H1 (cell line): ENCODE data around the gene RCC2. TPM values are rescaled to one million over a fixed set of nuclear protein-coding genes. Genes with fewer than 3 reads are reported as not detected.

ENCODE experiments used
- CTCF ChIA-PET: fragments of 300-600 bp; sonication (Branson Sonifier 250); formaldehyde crosslinking; loops from one replicate; lab custom pipeline; 2021; ENCODE audit not compliant: partially characterized antibody; lab: Charles Lee
- POLR2A ChIA-PET: fragments of 300-600 bp; sonication (Branson Sonifier 250); formaldehyde crosslinking; loops from one replicate; lab custom pipeline; 2021; ENCODE audit warnings: inconsistent platforms; ENCODE audit not compliant: partially characterized antibody; lab: Charles Lee
- DNase-seq, 2 experiments: peaks; one replicate each; pipeline versions ENCODE4 v3.0.0 to v3.0.0-alpha.2; 2010 to 2022; ENCODE audit warnings: low spot score in 2 of 2, low read depth in 1 of 2, mixed read lengths in 1 of 2
- FAIRE-seq: peaks from 2 replicates; lab custom pipeline; 2011; peaks lifted over from hg19 to GRCh38; lab: Jason Lieb, UNC
- H2AFZ ChIP-seq: 2 replicates; pipeline ENCODE4 v1.8.1; 2012; ENCODE audit warnings: low read length, inconsistent platforms
- H2AK5ac ChIP-seq: 2 replicates; pipeline ENCODE4 v1.6.1; 2013; ENCODE audit warnings: low read depth, low read length
- H2BK120ac ChIP-seq: replicated peaks from 2 replicates; pipeline ENCODE3; 2013; ENCODE audit warnings: low read depth, low read length, inconsistent platforms
- H2BK12ac ChIP-seq: 2 replicates; pipeline ENCODE4 v1.6.1; 2013; ENCODE audit warnings: low read depth, low read length
- H2BK15ac ChIP-seq: 2 replicates; pipeline ENCODE4 v1.6.1; 2013; ENCODE audit warnings: low read length
- H2BK20ac ChIP-seq: 2 replicates; pipeline ENCODE4 v1.6.1; 2013; ENCODE audit warnings: low read length
- H2BK5ac ChIP-seq: 2 replicates; pipeline ENCODE4 v1.6.1; 2013; ENCODE audit warnings: low read depth, low read length
- H3K14ac ChIP-seq: 2 replicates; pipeline ENCODE4 v1.6.1; 2013; ENCODE audit warnings: inconsistent platforms; ENCODE audit not compliant: insufficient read length
- H3K18ac ChIP-seq: 2 replicates; pipeline ENCODE4 v1.6.1; 2013; ENCODE audit warnings: low read length; ENCODE audit errors: extremely low read depth
- H3K23ac ChIP-seq: 2 replicates; pipeline ENCODE4 v1.6.1; 2013; ENCODE audit warnings: inconsistent platforms; ENCODE audit not compliant: insufficient read length
- H3K23me2 ChIP-seq: 2 replicates; pipeline ENCODE4 v1.6.1; 2013; ENCODE audit warnings: low read depth, low read length
- H3K27ac ChIP-seq: 2 replicates; pipeline ENCODE4 v1.6.1; 2011; ENCODE audit warnings: low read depth, low read length, inconsistent platforms
- H3K27me3 ChIP-seq, 4 experiments: replicated peaks in 1 of 4; 1 replicate in 1 of 4; 2 replicates in 3 of 4; pipeline versions ENCODE4 v1.6.1 to v1.8.1; 2011 to 2013; ENCODE audit warnings: low read length in 3 of 4, mild to moderate bottlenecking in 3 of 4, inconsistent platforms in 2 of 4, mixed read lengths in 2 of 4, moderate library complexity in 1 of 4; ENCODE audit not compliant: control insufficient read depth in 3 of 4, insufficient read depth in 3 of 4; ENCODE audit errors: extremely low read depth in 1 of 4
- H3K36me3 ChIP-seq, 4 experiments: 2 replicates each; pipeline versions ENCODE4 v1.6.1 to v1.8.1; 2011 to 2013; ENCODE audit warnings: mild to moderate bottlenecking in 4 of 4, low read length in 3 of 4, moderate library complexity in 2 of 4, control low read depth in 1 of 4, inconsistent platforms in 1 of 4; ENCODE audit not compliant: insufficient read depth in 4 of 4, control insufficient read depth in 2 of 4
- H3K4ac ChIP-seq: replicated peaks from 2 replicates; pipeline ENCODE3; 2013; ENCODE audit warnings: low read length, low read depth, mixed read lengths, inconsistent platforms; ENCODE audit not compliant: insufficient read length
- H3K4me1 ChIP-seq, 4 experiments: replicated peaks in 1 of 4; 1 replicate in 1 of 4; 2 replicates in 3 of 4; pipeline versions ENCODE4 v1.6.1 to v1.8.1; 2011 to 2013; ENCODE audit warnings: low read length in 3 of 4, inconsistent platforms in 2 of 4, mixed read lengths in 1 of 4; ENCODE audit not compliant: insufficient read depth in 4 of 4, control insufficient read depth in 3 of 4
- H3K4me2 ChIP-seq, 2 experiments: 2 replicates each; pipeline versions ENCODE4 v1.6.1 to v1.8.1; 2011 to 2013; ENCODE audit warnings: low read depth in 2 of 2, low read length in 2 of 2, control low read depth in 1 of 2, inconsistent platforms in 1 of 2, mild to moderate bottlenecking in 1 of 2; ENCODE audit not compliant: insufficient read depth in 1 of 2
- H3K4me3 ChIP-seq, 4 experiments: fragments of 200-600, 300-600 bp in 1 of 4; sonication (generic), shearing (Covaris generic), sonication (Bioruptor Twin) in 1 of 4; 2 replicates each; pipeline versions ENCODE4 v1.5.1 to v1.8.1; 2011 to 2016; ENCODE audit warnings: low read length in 4 of 4, low read depth in 3 of 4, control low read depth in 2 of 4, inconsistent platforms in 2 of 4, mild to moderate bottlenecking in 2 of 4, mixed read lengths in 1 of 4, moderate library complexity in 1 of 4; ENCODE audit not compliant: insufficient read depth in 2 of 4; ENCODE audit errors: extremely low read depth in 1 of 4
- H3K56ac ChIP-seq: replicated peaks from 2 replicates; pipeline ENCODE3; 2013; ENCODE audit warnings: low read depth, mild to moderate bottlenecking, mixed read lengths, low read length, inconsistent platforms; ENCODE audit not compliant: insufficient read length
- H3K79me1 ChIP-seq: 2 replicates; pipeline ENCODE4 v1.6.1; 2013; ENCODE audit warnings: low read depth, low read length, control low read depth
- H3K79me2 ChIP-seq, 2 experiments: 2 replicates each; pipeline versions ENCODE4 v1.6.1 to v1.8.1; 2012 to 2013; ENCODE audit warnings: low read length in 2 of 2, mild to moderate bottlenecking in 2 of 2, inconsistent platforms in 1 of 2; ENCODE audit not compliant: insufficient read depth in 2 of 2, control insufficient read depth in 1 of 2
- H3K9ac ChIP-seq, 4 experiments: replicated peaks in 1 of 4; 1 replicate in 1 of 4; 2 replicates in 3 of 4; pipeline versions ENCODE4 v1.6.1 to v1.8.1; 2011 to 2013; ENCODE audit warnings: low read depth in 3 of 4, low read length in 3 of 4, control low read depth in 2 of 4, mild to moderate bottlenecking in 2 of 4, moderate library complexity in 2 of 4, inconsistent platforms in 1 of 4; ENCODE audit errors: extremely low read depth in 1 of 4
- H3K9me3 ChIP-seq, 2 experiments: 2 replicates each; pipeline versions ENCODE4 v1.6.1 to v1.8.1; 2012 to 2013; ENCODE audit warnings: mild to moderate bottlenecking in 2 of 2, moderate library complexity in 2 of 2, control low read depth in 1 of 2, inconsistent platforms in 1 of 2, low read depth in 1 of 2, low read length in 1 of 2, mixed read lengths in 1 of 2; ENCODE audit not compliant: insufficient read depth in 2 of 2
- H4K20me1 ChIP-seq, 2 experiments: replicated peaks in 1 of 2; 2 replicates each; pipeline versions ENCODE3 to v1.8.1; 2011 to 2013; ENCODE audit warnings: inconsistent platforms in 2 of 2, low read length in 2 of 2, mild to moderate bottlenecking in 1 of 2; ENCODE audit not compliant: insufficient read depth in 2 of 2, control insufficient read depth in 1 of 2
- H4K5ac ChIP-seq: 2 replicates; pipeline ENCODE4 v1.6.1; 2013; ENCODE audit warnings: low read length, low read depth, mixed read lengths, inconsistent platforms; ENCODE audit not compliant: insufficient read length
- H4K8ac ChIP-seq: 2 replicates; pipeline ENCODE4 v1.8.0; 2013; ENCODE audit warnings: mild to moderate bottlenecking, moderate library complexity, low read length, inconsistent platforms; ENCODE audit not compliant: insufficient read depth; ENCODE audit errors: extremely low read depth
- H4K91ac ChIP-seq: replicated peaks from 2 replicates; pipeline ENCODE3; 2013; ENCODE audit warnings: low read length, mixed read lengths, inconsistent platforms; ENCODE audit not compliant: insufficient read length
- WGBS, 2 experiments: shearing (Covaris generic) in 1 of 2; methylation state at CpG; one replicate each; pipeline versions ENCODE4 v1.1.6 to v1.1.7; 2013 to 2015; ENCODE audit warnings: low lambda C conversion rate in 2 of 2, mixed read lengths in 2 of 2, inconsistent platforms in 1 of 2, low coverage in 1 of 2, missing lambda C conversion rate in 1 of 2; ENCODE audit not compliant: insufficient replicate concordance in 2 of 2, insufficient coverage in 1 of 2, insufficient read length in 1 of 2; ENCODE audit errors: extremely low coverage in 1 of 2, missing lambda C conversion rate in 1 of 2; 5-methylcytosine and 5-hydroxymethylcytosine counted together
- polyA plus RNA-seq, 7 experiments: library from polyadenylated mRNA; depleted of rRNA in 3 of 7; stranded (reverse) in 5 of 7; unstranded in 2 of 7; fragments of >200 nt in 5 of 7; fragments of 200-250 nt in 2 of 7; gene quantifications; 1 replicate in 5 of 7; 2 replicates in 1 of 7; 4 replicates in 1 of 7; pipeline versions ENCODE4 v1.2.1 to v1.2.3, GENCODE V29; 2011 to 2013; ENCODE audit warnings: missing spikeins in 2 of 7, mixed read lengths in 2 of 7
- total RNA-seq: library from RNA; stranded (reverse); fragmentation: NEBNext Ultra II Directional; extraction: Animal tissue kit (Norgen Biotek cat#: 25700); gene quantifications from 2 replicates; pipeline ENCODE4 v1.2.1, GENCODE V29; 2021

RCC2 gene
- total and polyA plus RNA-seq, 2 of the 8 experiments (the other 6 are each of a cell fraction or from before 2014, with no cell fraction given), result 229 to 455 TPM

DNA sequence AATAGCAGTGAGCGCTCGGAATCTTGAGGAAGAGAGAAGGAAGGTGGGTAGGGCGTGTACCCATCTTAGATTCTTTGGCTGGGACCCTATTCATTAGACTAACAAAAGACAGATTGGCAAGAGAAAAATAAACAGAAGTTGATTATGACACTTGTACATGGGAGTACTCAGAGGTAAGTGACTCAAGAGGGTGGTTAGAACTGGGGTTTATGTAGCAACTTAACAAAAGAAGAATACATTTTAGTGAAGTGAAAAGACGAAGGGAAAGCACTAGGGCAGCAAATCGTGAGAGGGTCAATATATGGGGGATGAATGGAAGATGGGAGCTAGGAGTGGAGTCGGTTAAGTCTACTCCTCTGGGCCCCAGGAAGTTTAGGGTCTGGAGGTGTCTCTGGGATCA lies 25.8 kb upstream of the RCC2 start:
- no peak overlapping the region for H3K23ac ChIP-seq
- H2BK120ac ChIP-seq, result no peak overlapping the region

More for the DNA sequence above, 25.8 kb upstream of the RCC2 start:
- Histone ChIP-seq H3K4ac (no peak overlapping the region), H3K27ac (no peak overlapping the region), H3K79me1 (no peaks in the 10 kb centered on the region), H3K4me2 (no peak overlapping the region), H2AK5ac (no peak overlapping the region), H2BK5ac (no peak overlapping the region), H4K5ac (no peak overlapping the region), H3K9me3 (no peaks in the 10 kb centered on the region), H3K18ac (no peak overlapping the region; the same call in 1 of the 2 replicates), H3K4me1 (peaks cover 5 to 11% (median 6%) of the 10 kb centered on the region in 4 experiments), H3K4me3 (no peak overlapping the region), H3K27me3 (no peaks in the 10 kb centered on the region), H4K8ac (no peak overlapping the region), H3K14ac (no peak overlapping the region), H3K9ac (no peak overlapping the region), H3K23me2 (no peaks in the 10 kb centered on the region), H2BK20ac (no peak overlapping the region), H3K36me3 (no peaks in the 10 kb centered on the region), H3K79me2 (no peaks in the 10 kb centered on the region), H4K91ac (no peak overlapping the region), H2BK12ac (no peak overlapping the region), H2AFZ (no peak overlapping the region), H2BK15ac (no peak overlapping the region), H3K56ac (no peak overlapping the region), H4K20me1 (no peaks in the 10 kb centered on the region)
- DNase-seq (no peak), FAIRE-seq (no peak)
- POLR2A ChIA-PET, result interaction anchor here (9.7 kb wide), 1 partner anchor 28 kb away, joined by 155 read pairs; the partner anchor contains the start of gene RCC2
- WGBS, 2 experiments, result 84% methylated on average over 4 of the region's 6 CpGs; no CpG with 5 or more reads in 1 of the 2 experiments
- CTCF ChIA-PET, result interaction anchor here (1.0 to 2.1 kb wide), 4 partner anchors 12 to 141 kb away, joined by 3 to 7 read pairs (median 4); no protein-coding TSS in a partner anchor
